Peyer's patch (tissue), 4 donors: Measurements from ENCODE around the gene SLC17A7. TPM values are rescaled to one million over a fixed set of nuclear protein-coding genes. Genes with fewer than 3 reads are reported as not detected.

Experiments
- DNase-seq, 3 donors: peaks; one replicate each; pipeline ENCODE4 v3.0.0-alpha.2; 2017 to 2019
- H3K27ac ChIP-seq, 4 donors: fragments of 200-600 bp; sonication (generic); one replicate each; pipeline ENCODE4 v1.5.1; 2016 to 2019
- H3K27me3 ChIP-seq, 2 donors: fragments of 200-600 bp; sonication (generic); one replicate each; pipeline ENCODE4 v1.5.1; 2019
- H3K36me3 ChIP-seq, 3 donors: fragments of 200-600 bp; sonication (generic); one replicate each; pipeline ENCODE4 v1.5.1; 2016 to 2019
- H3K4me1 ChIP-seq, 4 donors: fragments of 200-600 bp; sonication (generic); one replicate each; pipeline ENCODE4 v1.5.1; 2016 to 2019
- H3K4me3 ChIP-seq, 4 donors: fragments of 200-600 bp; sonication (generic); 1 replicate in 3 of 4; 2 replicates in 1 of 4; pipeline ENCODE4 v1.5.1; 2016 to 2019; ENCODE audit warnings: mild to moderate bottlenecking in 1 of 4
- H3K9me3 ChIP-seq, 4 donors: fragments of 200-600 bp; sonication (generic); one replicate each; pipeline ENCODE4 v1.5.1; 2016 to 2019; ENCODE audit warnings: mild to moderate bottlenecking in 1 of 4
- POLR2A ChIP-seq, 2 donors: fragments of 450-650 bp; IDR thresholded peaks; one replicate each; pipeline ENCODE4 v1.5.1; 2017; ENCODE audit warnings: antibody characterized with exemption in 2 of 2, mild to moderate bottlenecking in 2 of 2, moderate library complexity in 2 of 2
- total RNA-seq, 4 donors: library from RNA; depleted of rRNA; stranded (reverse); fragments of >200 nt; gene quantifications; one replicate each; pipeline ENCODE4 v1.1.0, GENCODE V29; 2016
- TF ChIP-seq, protein P1 (sequence below), 6 experiments: fragments of 450-650 bp in 4 of 6; fragments of 200-600 bp in 2 of 6; sonication (generic) in 1 of 6; IDR thresholded peaks; one replicate each; pipeline ENCODE4 v1.5.1; 2017 to 2019; ENCODE audit warnings: antibody characterized with exemption in 6 of 6, mild to moderate bottlenecking in 3 of 6, moderate library complexity in 1 of 6

The SLC17A7 gene
- total RNA-seq, 4 donors from 2014 or later, result 1.2 to 2.0 (median 1.7) TPM; not detected in 1

DNA sequence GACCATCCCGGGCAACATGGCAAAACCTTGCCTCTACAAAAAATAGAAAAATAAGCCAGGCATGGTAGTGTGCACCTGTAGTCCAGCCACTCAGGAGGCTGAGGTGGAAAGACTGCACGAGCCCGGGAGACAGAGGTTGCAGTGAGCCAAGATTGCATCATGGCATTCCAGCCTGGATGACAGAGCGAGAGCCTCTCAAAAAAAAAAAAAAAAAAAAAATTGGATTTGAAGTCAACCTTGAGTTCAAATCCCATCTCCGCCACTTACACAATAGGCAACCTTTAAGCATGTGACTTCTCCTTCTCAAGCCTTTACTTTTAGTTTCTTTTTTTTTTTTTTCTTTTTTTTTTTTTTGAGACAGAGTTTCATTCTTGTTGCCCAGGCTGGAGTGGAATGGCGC is 41.3 kb downstream of the SLC17A7 start:
- TF ChIP-seq, protein P1, sequence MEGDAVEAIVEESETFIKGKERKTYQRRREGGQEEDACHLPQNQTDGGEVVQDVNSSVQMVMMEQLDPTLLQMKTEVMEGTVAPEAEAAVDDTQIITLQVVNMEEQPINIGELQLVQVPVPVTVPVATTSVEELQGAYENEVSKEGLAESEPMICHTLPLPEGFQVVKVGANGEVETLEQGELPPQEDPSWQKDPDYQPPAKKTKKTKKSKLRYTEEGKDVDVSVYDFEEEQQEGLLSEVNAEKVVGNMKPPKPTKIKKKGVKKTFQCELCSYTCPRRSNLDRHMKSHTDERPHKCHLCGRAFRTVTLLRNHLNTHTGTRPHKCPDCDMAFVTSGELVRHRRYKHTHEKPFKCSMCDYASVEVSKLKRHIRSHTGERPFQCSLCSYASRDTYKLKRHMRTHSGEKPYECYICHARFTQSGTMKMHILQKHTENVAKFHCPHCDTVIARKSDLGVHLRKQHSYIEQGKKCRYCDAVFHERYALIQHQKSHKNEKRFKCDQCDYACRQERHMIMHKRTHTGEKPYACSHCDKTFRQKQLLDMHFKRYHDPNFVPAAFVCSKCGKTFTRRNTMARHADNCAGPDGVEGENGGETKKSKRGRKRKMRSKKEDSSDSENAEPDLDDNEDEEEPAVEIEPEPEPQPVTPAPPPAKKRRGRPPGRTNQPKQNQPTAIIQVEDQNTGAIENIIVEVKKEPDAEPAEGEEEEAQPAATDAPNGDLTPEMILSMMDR (IDR thresholded peaks at IDR 0.05), result no peak
- TF ChIP-seq POLR2A (IDR thresholded peaks at IDR 0.05), result no peak
- Histone ChIP-seq H3K4me3 (no peak overlapping the region), H3K9me3 (no peaks in the 10 kb centered on the region), H3K27me3 (no peaks in the 10 kb centered on the region), H3K4me1 (no peaks in the 10 kb centered on the region), H3K36me3 (no peaks in the 10 kb centered on the region), H3K27ac (no peak overlapping the region)
- DNase-seq, result no peak

DNA sequence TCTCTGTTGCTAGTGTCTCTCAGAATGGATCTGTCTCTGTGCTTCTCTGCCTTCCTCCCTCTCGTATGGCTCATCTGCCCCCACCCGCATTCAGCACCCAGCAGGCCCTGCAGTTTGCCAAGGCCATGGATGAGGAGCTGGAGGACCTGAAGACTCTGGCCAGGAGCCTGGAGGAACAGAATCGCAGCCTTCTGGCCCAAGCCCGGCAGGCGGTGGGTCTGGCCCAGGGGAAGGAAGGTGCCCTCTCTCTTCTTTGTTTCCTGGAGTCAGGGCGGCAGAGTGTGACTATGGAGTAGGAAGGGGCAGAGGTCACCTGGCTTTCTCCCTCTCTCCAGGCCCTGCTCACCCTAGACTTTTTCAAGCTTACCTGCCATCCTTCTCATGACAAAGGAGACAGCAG is 42.4 kb downstream of the SLC17A7 start:
- Histone ChIP-seq H3K4me1 (no peaks in the 10 kb centered on the region), H3K4me3 (no peak overlapping the region), H3K27me3 (no peaks in the 10 kb centered on the region), H3K9me3 (no peaks in the 10 kb centered on the region), H3K27ac (no peak overlapping the region), H3K36me3 (no peaks in the 10 kb centered on the region)
- no peak for DNase-seq
- TF ChIP-seq, protein P1 (IDR thresholded peaks at IDR 0.05), result no peak
- TF ChIP-seq POLR2A (IDR thresholded peaks at IDR 0.05), result no peak

DNA sequence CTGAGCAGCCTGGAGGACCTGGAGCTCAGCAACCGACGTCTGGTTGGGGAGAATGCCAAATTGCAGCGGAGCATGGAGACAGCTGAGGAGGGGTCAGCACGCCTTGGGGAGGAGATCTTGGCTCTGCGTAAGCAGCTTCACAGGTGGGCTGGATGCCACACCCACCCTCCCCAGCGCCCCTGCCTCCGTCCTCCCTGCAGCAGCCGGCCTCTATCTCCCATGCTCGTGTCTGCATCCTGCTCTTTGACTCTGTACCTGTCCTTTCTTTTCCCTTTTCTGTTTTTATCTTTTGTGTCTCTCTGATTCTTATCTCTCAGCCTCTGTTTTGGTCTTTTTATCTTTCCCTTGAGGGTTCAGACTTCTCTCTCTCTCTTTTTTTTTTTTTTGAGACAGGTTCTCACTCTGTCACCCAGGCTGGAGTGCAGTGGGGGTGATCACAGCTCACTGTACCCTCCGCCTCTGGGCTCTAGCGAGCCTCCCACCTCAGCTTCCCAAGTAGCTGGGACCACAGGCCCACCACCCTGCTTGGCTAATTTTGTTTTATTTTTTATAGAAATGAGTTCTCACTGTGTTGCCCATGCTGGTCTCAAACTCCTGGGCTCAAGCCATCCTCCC is 43.2 kb downstream of the SLC17A7 start:
- no peak for TF ChIP-seq POLR2A (IDR thresholded peaks at IDR 0.05)
- TF ChIP-seq, protein P1 (IDR thresholded peaks at IDR 0.05), result no peak
- no peak for DNase-seq
- no peak overlapping the region for H3K27ac ChIP-seq
- no peaks in the 10 kb centered on the region for H3K4me1 ChIP-seq
- no peaks in the 10 kb centered on the region for H3K27me3 ChIP-seq
- no peak overlapping the region for H3K4me3 ChIP-seq
- no peaks in the 10 kb centered on the region for H3K9me3 ChIP-seq
- no peaks in the 10 kb centered on the region for H3K36me3 ChIP-seq

DNA sequence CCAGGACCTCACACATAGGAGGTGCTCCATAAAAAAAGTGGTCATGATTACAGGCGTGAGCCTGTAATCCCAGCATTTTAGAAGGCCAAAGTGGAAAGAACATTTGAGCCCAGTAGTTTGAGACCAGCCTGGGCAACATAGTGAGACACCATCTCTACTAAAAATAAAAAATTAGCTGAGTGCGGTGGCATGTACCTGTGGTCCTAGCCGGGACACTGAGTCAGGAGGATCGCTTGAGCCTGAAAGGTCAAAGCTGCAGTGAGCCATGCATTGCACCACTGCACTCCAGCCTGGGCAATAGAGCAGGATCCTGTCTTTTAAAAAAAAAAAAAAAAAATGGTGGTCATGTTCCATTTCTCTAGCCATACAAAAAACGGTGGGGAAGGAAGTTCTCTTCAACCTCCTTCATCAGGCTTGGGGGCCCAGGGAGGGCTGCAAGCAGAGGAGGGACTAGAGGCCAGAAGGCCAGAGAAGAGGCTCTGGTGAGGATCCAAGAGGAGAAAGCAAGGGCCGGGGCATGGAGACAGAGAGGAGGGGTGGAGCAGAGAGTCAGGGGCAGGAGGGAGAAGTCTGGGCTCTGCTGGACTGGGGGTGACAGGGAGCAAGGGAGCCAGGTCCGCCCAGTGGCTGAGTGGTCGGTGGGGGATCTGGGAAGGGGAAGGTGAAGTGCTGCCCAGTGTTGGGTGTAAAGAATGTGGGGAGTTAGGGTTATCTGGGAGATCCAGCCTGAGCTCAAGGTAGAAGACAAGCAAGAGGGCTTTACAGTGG is 44.4 kb downstream of the SLC17A7 start:
- H3K36me3 ChIP-seq, result no peaks in the 10 kb centered on the region
- no peaks in the 10 kb centered on the region for H3K27me3 ChIP-seq
- no peak for DNase-seq
- no peaks in the 10 kb centered on the region for H3K9me3 ChIP-seq
- no peak for TF ChIP-seq POLR2A (IDR thresholded peaks at IDR 0.05)
- TF ChIP-seq, protein P1 (IDR thresholded peaks at IDR 0.05), result no peak
- H3K4me1 ChIP-seq, result no peaks in the 10 kb centered on the region
- H3K4me3 ChIP-seq, result no peak overlapping the region
- H3K27ac ChIP-seq, result no peak overlapping the region

DNA sequence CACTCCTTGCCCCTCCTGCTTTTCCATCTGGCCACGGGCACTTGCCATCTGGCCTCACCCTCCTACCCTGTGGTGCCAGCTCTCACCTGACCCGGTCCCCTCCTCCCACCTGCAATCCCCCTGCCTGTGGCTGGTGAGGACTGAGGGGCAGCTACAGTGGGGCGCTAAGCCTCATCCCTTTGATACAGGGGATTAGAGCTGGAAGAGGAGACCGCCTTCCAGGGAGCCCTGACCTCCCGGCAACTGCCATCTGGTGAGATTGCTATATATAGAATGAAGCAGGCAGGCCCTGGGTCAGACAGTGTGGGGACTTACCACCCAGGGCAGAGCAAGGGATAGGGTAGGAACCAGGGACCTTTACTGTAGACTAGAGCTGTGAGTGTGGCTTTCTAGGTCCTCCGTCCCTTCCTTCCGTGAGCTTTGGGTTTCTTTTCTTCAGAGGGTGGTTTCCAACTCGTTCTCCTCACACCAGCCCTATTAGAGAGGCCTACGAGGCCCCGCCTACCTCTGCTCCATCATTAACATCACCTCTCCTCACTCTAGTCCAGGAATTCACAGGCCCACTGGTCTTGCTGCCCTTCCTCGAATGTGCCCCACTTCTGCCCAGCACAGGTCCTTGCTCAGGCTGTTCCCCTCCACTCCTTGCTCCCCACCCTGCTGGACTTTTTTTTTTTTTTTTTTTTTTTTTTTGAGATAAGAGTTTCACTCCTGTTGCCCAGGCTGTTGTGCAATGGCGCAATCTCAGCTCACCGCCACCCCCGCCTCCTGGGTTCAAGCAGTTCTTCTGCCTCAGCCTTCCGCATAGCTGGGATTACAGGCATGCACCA is 45.5 kb downstream of the SLC17A7 start:
- H3K27ac ChIP-seq, result no peak overlapping the region
- peaks cover 0 to 3% (median under 1%) of the 10 kb centered on the region in 4 donors for H3K4me1 ChIP-seq
- no peaks in the 10 kb centered on the region for H3K27me3 ChIP-seq
- DNase-seq, result no peak
- H3K9me3 ChIP-seq, result no peaks in the 10 kb centered on the region
- H3K36me3 ChIP-seq, result no peaks in the 10 kb centered on the region
- TF ChIP-seq POLR2A (IDR thresholded peaks at IDR 0.05), result no peak
- TF ChIP-seq, protein P1 (IDR thresholded peaks at IDR 0.05), result no peak
- no peak overlapping the region for H3K4me3 ChIP-seq
